SJSA1 (cell line): Measurements from ENCODE around the gene LRMDA. TPM values are rescaled to one million over a fixed set of nuclear protein-coding genes. Genes with fewer than 3 reads are reported as not detected.

Experiments
- DNase-seq, 2 experiments: peaks; one replicate each; pipeline ENCODE4 v3.0.0-alpha.2; 2015 to 2020; ENCODE audit warnings: low spot score in 2 of 2, low read depth in 1 of 2
- H3K27ac ChIP-seq: fragments of 250-450 bp; sonication (Bioruptor Pico); 2 replicates; pipeline ENCODE4 v1.5.1; 2020; ENCODE audit warnings: mild to moderate bottlenecking, moderate library complexity
- H3K27me3 ChIP-seq: fragments of 250-450 bp; sonication (Bioruptor Pico); replicated peaks from 2 replicates; pipeline ENCODE4 v1.5.1; 2020; ENCODE audit warnings: mild to moderate bottlenecking, moderate library complexity
- H3K36me3 ChIP-seq: fragments of 250-450 bp; sonication (Bioruptor Pico); 2 replicates; pipeline ENCODE4 v1.5.1; 2020; ENCODE audit warnings: mild to moderate bottlenecking
- H3K4me1 ChIP-seq: fragments of 250-450 bp; sonication (Bioruptor Pico); replicated peaks from 2 replicates; pipeline ENCODE4 v1.6.1; 2021; ENCODE audit warnings: mild to moderate bottlenecking
- H3K4me3 ChIP-seq: fragments of 250-450 bp; sonication (Bioruptor Pico); 2 replicates; pipeline ENCODE4 v1.5.1; 2020; ENCODE audit warnings: mild to moderate bottlenecking
- H3K9me3 ChIP-seq: fragments of 250-450 bp; sonication (Bioruptor Pico); replicated peaks from 2 replicates; pipeline ENCODE4 v1.5.1; 2020; ENCODE audit warnings: mild to moderate bottlenecking
- total RNA-seq: library from RNA; depleted of rRNA; stranded (reverse); fragments of >200 nt; shearing (Covaris generic); gene quantifications from 2 replicates; pipeline ENCODE4 v1.2.3, GENCODE V29; 2014

Gene LRMDA
- total RNA-seq, 1 experiment from 2014 or later: not detected

DNA sequence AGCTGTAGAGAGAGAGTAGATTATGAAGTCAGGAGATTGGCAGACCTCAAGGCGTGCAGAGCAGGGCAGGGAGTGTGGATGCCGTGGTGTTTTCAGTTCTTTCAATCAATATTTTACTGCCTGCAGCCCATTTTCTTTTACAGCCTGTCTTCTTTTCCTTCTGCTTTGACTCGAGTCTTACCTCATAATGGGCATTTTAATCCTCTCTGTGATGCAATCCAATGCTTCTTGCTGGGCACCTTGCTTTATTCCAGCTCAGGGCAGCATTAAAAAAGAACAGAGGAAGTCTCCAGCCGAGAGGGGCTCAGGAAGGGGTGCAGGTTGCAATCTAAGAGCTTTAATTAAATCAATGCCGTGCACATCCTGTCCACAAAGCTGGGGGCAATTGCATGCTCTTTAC lies 839.0 kb downstream of the LRMDA start:
- H3K36me3 ChIP-seq: no peaks in the 10 kb centered on the region
- no peaks in the 10 kb centered on the region for H3K4me1 ChIP-seq
- 0 out of 2 replicates have a peak, but pooled peaks cover 2% of the 10 kb centered on the region for H3K9me3 ChIP-seq
- no peak for DNase-seq
- H3K27ac ChIP-seq: no peak overlapping the region
- H3K27me3 ChIP-seq: no peaks in the 10 kb centered on the region
- no peak overlapping the region for H3K4me3 ChIP-seq

- 0 out of 2 replicates have a peak, but pooled peaks cover 2% of the 10 kb centered on the region for H3K9me3 ChIP-seq
- no peak overlapping the region for H3K27ac ChIP-seq
- H3K36me3 ChIP-seq: no peaks in the 10 kb centered on the region
- no peak overlapping the region for H3K4me3 ChIP-seq
- H3K4me1 ChIP-seq: no peaks in the 10 kb centered on the region
- no peaks in the 10 kb centered on the region for H3K27me3 ChIP-seq
- no peak for DNase-seq
Observed at GRCh38 chr10:76274933-76275332, 843.5 kb downstream of the LRMDA start.

GRCh38 chr10:76278811-76279460 lies 847.5 kb downstream of the LRMDA start:
- H3K9me3 ChIP-seq: 0 out of 2 replicates have a peak, but pooled peaks cover 2% of the 10 kb centered on the region
- H3K4me3 ChIP-seq: no peak overlapping the region
- no peak overlapping the region for H3K27ac ChIP-seq
- H3K4me1 ChIP-seq: no peaks in the 10 kb centered on the region
- no peaks in the 10 kb centered on the region for H3K27me3 ChIP-seq
- no peaks in the 10 kb centered on the region for H3K36me3 ChIP-seq
- no peak for DNase-seq

GRCh38 chr10:76281659-76282058 lies 850.2 kb downstream of the LRMDA start:
- no peaks in the 10 kb centered on the region for H3K4me1 ChIP-seq
- no peaks in the 10 kb centered on the region; the same call in 1 of the 2 replicates for H3K9me3 ChIP-seq
- H3K27ac ChIP-seq: no peak overlapping the region
- H3K27me3 ChIP-seq: no peaks in the 10 kb centered on the region
- H3K36me3 ChIP-seq: no peaks in the 10 kb centered on the region
- DNase-seq: no peak
- no peak overlapping the region for H3K4me3 ChIP-seq

DNA sequence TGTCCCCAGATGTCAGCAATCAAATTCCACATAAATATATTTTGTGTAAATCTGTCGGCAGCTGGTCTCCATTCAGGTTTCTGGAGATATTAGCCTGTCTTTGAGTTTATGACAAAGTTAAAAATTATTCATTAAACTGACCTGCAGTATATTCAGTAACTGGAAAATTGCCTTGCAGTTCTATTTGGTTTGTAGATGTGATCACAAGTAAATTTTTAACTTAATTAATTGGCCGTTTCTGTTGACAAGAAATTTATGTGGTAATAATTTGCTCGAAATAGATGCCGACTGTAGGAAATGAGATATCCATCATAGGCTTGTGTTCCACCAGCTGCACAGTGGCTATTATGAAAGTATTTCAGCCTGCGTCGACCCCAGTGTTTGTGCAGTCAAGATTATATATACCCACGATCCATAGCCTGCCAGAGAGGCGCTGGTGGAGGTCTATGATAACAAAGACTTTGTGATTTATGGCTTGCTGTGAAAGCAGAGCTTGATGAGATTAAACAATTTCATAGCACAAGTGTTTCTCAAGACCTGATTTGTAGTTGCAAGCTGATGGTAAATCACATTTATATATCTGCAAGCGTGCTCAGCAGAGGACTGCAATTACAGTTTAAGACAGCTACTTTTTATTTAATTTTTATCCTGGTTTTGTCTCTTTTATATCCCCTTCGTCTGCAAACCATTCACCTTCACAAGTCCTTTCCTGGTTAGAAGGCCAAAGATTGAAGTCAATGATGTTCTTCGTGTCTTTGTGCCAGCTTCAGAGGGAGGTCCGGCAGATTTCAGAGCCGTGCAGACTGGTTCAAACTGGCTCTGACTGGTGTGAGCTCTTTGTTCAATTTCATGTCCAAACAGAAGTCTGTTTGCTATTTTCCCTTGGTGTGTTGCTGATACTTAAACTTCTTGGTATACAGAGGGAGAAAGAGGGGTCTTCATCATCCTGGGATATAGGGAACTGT lies 850.9 kb downstream of the LRMDA start:
- H3K27me3 ChIP-seq: no peaks in the 10 kb centered on the region
- H3K27ac ChIP-seq: no peak overlapping the region
- H3K4me1 ChIP-seq: no peaks in the 10 kb centered on the region
- no peaks in the 10 kb centered on the region for H3K36me3 ChIP-seq
- DNase-seq: no peak
- no peak overlapping the region for H3K4me3 ChIP-seq
- no peaks in the 10 kb centered on the region; the same call in 1 of the 2 replicates for H3K9me3 ChIP-seq

GRCh38 chr10:76284351-76284750 lies 852.9 kb downstream of the LRMDA start:
- Histone ChIP-seq H3K27ac (no peak overlapping the region), H3K4me3 (no peak overlapping the region)

GRCh38 chr10:76285012-76285411 lies 853.6 kb downstream of the LRMDA start:
- no peak overlapping the region for H3K27ac ChIP-seq
- H3K9me3 ChIP-seq: no peaks in the 10 kb centered on the region; the same call in 1 of the 2 replicates
- H3K4me3 ChIP-seq: no peak overlapping the region
- H3K4me1 ChIP-seq: no peaks in the 10 kb centered on the region
- H3K27me3 ChIP-seq: no peaks in the 10 kb centered on the region
- no peak for DNase-seq
- no peaks in the 10 kb centered on the region for H3K36me3 ChIP-seq

More at GRCh38 chr10:76284351-76284750, 852.9 kb downstream of the LRMDA start:
- no peaks in the 10 kb centered on the region for H3K4me1 ChIP-seq
- no peaks in the 10 kb centered on the region for H3K27me3 ChIP-seq
- no peaks in the 10 kb centered on the region for H3K36me3 ChIP-seq
- no peak for DNase-seq
- no peaks in the 10 kb centered on the region; the same call in 1 of the 2 replicates for H3K9me3 ChIP-seq

DNA sequence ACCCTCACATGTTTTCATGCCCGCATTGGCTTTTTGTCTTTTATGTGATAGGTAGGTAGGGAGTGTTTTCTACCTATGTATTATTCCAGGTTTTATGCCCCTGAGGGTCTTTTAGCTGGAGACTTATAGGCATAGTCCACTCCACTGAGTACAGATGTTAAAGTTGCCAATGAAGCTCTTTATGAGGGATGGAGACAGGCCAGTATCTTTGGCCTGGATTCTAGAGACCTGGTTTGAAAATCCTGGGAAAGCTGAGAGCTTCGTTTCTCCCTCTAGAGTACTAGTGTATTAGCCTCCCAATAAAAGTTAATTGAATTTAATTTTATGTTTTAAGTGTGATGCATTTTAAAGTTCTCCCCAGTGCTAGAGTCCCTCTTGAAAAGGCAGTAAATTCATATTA lies 854.1 kb downstream of the LRMDA start:
- no peak for DNase-seq
- no peaks in the 10 kb centered on the region; the same call in 1 of the 2 replicates for H3K9me3 ChIP-seq
- no peaks in the 10 kb centered on the region for H3K4me1 ChIP-seq
- no peak overlapping the region for H3K4me3 ChIP-seq
- no peaks in the 10 kb centered on the region for H3K27me3 ChIP-seq
- no peak overlapping the region for H3K27ac ChIP-seq
- no peaks in the 10 kb centered on the region for H3K36me3 ChIP-seq

- Histone ChIP-seq H3K27me3 (no peaks in the 10 kb centered on the region), H3K9me3 (no peaks in the 10 kb centered on the region; the same call in 1 of the 2 replicates), H3K4me3 (no peak overlapping the region), H3K36me3 (no peaks in the 10 kb centered on the region), H3K27ac (no peak overlapping the region), H3K4me1 (no peaks in the 10 kb centered on the region)
- no peak for DNase-seq
Observed at GRCh38 chr10:76286536-76286935, 855.1 kb downstream of the LRMDA start.

GRCh38 chr10:76287856-76288255 lies 856.4 kb downstream of the LRMDA start:
- no peaks in the 10 kb centered on the region; the same call in 1 of the 2 replicates for H3K9me3 ChIP-seq
- no peaks in the 10 kb centered on the region for H3K27me3 ChIP-seq
- no peaks in the 10 kb centered on the region for H3K36me3 ChIP-seq
- no peak overlapping the region for H3K4me3 ChIP-seq
- DNase-seq: no peak
- H3K4me1 ChIP-seq: no peaks in the 10 kb centered on the region
- H3K27ac ChIP-seq: no peak overlapping the region

GRCh38 chr10:76291175-76291574 lies 859.8 kb downstream of the LRMDA start:
- Histone ChIP-seq H3K4me3 (no peak overlapping the region), H3K27me3 (no peaks in the 10 kb centered on the region), H3K36me3 (no peaks in the 10 kb centered on the region), H3K9me3 (no peaks in the 10 kb centered on the region; the same call in 1 of the 2 replicates), H3K4me1 (no peaks in the 10 kb centered on the region), H3K27ac (no peak overlapping the region)
- DNase-seq: no peak

- H3K27me3 ChIP-seq: no peaks in the 10 kb centered on the region
- no peak overlapping the region for H3K27ac ChIP-seq
- no peaks in the 10 kb centered on the region for H3K4me1 ChIP-seq
- H3K4me3 ChIP-seq: no peak overlapping the region
- no peak for DNase-seq
- H3K9me3 ChIP-seq: no peaks in the 10 kb centered on the region
- no peaks in the 10 kb centered on the region for H3K36me3 ChIP-seq
Observed at GRCh38 chr10:76291885-76292284, 860.5 kb downstream of the LRMDA start.

DNA sequence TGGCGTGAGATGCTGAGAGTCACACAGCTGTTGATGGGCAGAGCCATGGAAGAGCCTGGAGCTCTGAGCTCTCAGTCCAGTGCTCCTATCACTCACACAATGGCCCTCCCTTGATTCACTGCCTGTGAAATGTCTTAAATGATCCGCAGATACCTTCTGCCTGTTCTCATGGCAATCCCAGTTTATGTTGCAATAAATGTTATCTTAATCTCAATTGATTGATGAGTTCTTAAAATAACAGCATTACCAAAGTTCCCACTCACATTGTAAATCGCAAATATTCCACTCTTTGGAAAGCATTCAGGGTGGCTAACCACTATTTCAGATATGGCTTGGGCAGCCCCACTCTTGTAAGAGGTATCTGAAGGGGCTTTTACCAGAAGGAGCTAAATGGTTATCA lies 865.5 kb downstream of the LRMDA start:
- no peaks in the 10 kb centered on the region for H3K4me1 ChIP-seq
- H3K36me3 ChIP-seq: no peaks in the 10 kb centered on the region
- DNase-seq: no peak
- H3K4me3 ChIP-seq: no peak overlapping the region
- H3K27ac ChIP-seq: no peak overlapping the region
- H3K27me3 ChIP-seq: no peaks in the 10 kb centered on the region
- no peaks in the 10 kb centered on the region for H3K9me3 ChIP-seq

DNA sequence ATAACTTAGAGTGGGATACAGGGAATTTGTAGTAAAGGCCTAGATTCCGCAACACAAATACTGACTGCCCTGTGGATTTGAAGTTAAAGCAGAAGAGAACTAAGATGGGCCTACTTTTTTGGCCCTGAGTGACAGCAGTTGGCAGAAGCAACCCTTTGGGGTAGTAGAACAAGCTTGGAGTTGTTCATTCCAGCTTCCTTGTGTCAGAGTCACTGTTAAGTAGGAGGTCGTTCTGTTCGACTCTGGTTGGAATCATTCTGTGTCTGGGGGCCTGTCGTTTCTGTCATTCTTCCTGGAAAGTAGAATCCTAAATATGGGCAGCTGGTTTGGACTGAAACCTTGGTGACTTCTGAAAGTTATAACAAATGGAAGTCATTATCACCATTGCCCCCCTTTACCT lies 865.9 kb downstream of the LRMDA start:
- Histone ChIP-seq H3K9me3 (no peaks in the 10 kb centered on the region), H3K27ac (no peak overlapping the region), H3K4me1 (no peaks in the 10 kb centered on the region), H3K36me3 (no peaks in the 10 kb centered on the region), H3K27me3 (no peaks in the 10 kb centered on the region), H3K4me3 (no peak overlapping the region)
- no peak for DNase-seq
